Esophagus squamous epithelium (tissue), 5 donors: Measurements from ENCODE around the gene OGFOD2. TPM values are rescaled to one million over a fixed set of nuclear protein-coding genes. Genes with fewer than 3 reads are reported as not detected.

Source experiments
- DNase-seq: peaks from one replicate; lab custom pipeline; 2025; lab: John Stamatoyannopoulos, UW
- H3K27ac ChIP-seq, 4 donors: fragments of 200-600 bp; sonication (generic); one replicate each; pipeline ENCODE4 v1.5.1; 2016 to 2019; ENCODE audit warnings: mild to moderate bottlenecking in 1 of 4
- H3K27me3 ChIP-seq, 4 donors: fragments of 200-600 bp; sonication (generic); 1 replicate in 3 of 4; 2 replicates in 1 of 4; pipeline versions ENCODE4 v1.5.1 to v1.6.0; 2017 to 2021; ENCODE audit warnings: antibody characterized with exemption in 1 of 4
- H3K36me3 ChIP-seq, 3 donors: fragments of 200-600 bp; sonication (generic); one replicate each; pipeline ENCODE4 v1.5.1; 2016 to 2019
- H3K4me1 ChIP-seq, 3 donors: fragments of 200-600 bp; sonication (generic); one replicate each; pipeline ENCODE4 v1.5.1; 2017 to 2019
- H3K4me3 ChIP-seq, 4 donors: fragments of 200-600 bp; sonication (generic); 1 replicate in 3 of 4; 2 replicates in 1 of 4; pipeline ENCODE4 v1.5.1; 2016 to 2019; ENCODE audit warnings: mild to moderate bottlenecking in 2 of 4, moderate library complexity in 1 of 4
- H3K9me3 ChIP-seq, 3 donors: fragments of 200-600 bp; sonication (generic); one replicate each; pipeline ENCODE4 v1.5.1; 2016 to 2019
- CTCF ChIP-seq, 6 experiments: fragments of 450-650 bp in 4 of 6; fragments of 200-600 bp in 2 of 6; sonication (generic) in 2 of 6; IDR thresholded peaks; one replicate each; pipeline ENCODE4 v1.5.1; 2016 to 2019; ENCODE audit warnings: antibody characterized with exemption in 6 of 6, mild to moderate bottlenecking in 4 of 6, moderate library complexity in 4 of 6
- POLR2A ChIP-seq, 4 donors: fragments of 450-650 bp; IDR thresholded peaks; one replicate each; pipeline ENCODE4 v1.6.1; 2017; ENCODE audit warnings: antibody characterized with exemption in 4 of 4, mild to moderate bottlenecking in 4 of 4, moderate library complexity in 3 of 4
- WGBS, 2 donors: methylation state at CpG; one replicate each; pipeline ENCODE4 v1.1.5; 2018; 5-methylcytosine and 5-hydroxymethylcytosine counted together
- intact Hi-C: fragments of 100-400 bp; cut with DNase I; formaldehyde crosslinking; loops from one replicate; pipeline ENCODE4 v1.15.0; 2022
- total RNA-seq, 4 donors: library from RNA; depleted of rRNA; stranded (reverse); fragments of >200 nt; gene quantifications; one replicate each; pipeline ENCODE4 v1.1.0, GENCODE V29; 2016
- donor health status: DM: yes; HTN: yes; CAD: no.

OGFOD2 gene
- total RNA-seq, 4 donors from 2014 or later, result 8.5 to 13.9 (median 11.3) TPM

DNA sequence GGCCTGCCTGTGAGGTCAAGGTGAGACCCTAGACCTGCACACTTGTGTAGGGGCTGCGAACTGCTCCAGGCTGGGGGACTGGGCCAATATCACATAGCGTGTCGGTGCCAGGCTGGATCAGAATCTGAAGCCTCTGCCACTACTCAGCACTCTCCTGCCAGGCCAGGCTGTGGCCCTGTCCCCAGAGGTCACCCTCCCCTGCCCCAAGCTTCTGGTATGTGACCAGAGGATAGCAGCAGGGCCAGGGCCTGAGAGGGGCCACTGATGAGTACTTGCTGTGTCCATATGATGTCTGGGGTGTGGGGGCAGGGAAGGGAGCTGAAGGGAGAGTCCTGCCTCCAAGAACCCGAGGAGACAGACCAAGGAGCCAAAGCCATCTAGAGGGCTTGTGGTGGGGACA, 23.3 kb downstream of the OGFOD2 start:
- no peaks in the 10 kb centered on the region for H3K27me3 ChIP-seq
- no peak for TF ChIP-seq CTCF (IDR thresholded peaks at IDR 0.05)
- no peak for TF ChIP-seq POLR2A (IDR thresholded peaks at IDR 0.05)
- H3K9me3 ChIP-seq, result no peaks in the 10 kb centered on the region
- H3K4me1 ChIP-seq, result peaks cover 0 to 4% (median 0%) of the 10 kb centered on the region in 3 donors
- DNase-seq, result no peak
- WGBS, 2 donors, result 60 to 92% methylated on average over 1 to 3 of the region's 4 CpGs
- intact Hi-C loops, result no loop called here
- no peak overlapping the region for H3K27ac ChIP-seq
- H3K36me3 ChIP-seq, result peaks cover 0 to 58% (median 11%) of the 10 kb centered on the region in 3 donors
- H3K4me3 ChIP-seq, result no peak overlapping the region

- no peak overlapping the region for H3K27ac ChIP-seq
- H3K27me3 ChIP-seq, result no peaks in the 10 kb centered on the region
- no peak for TF ChIP-seq POLR2A (IDR thresholded peaks at IDR 0.05)
- no peak for TF ChIP-seq CTCF (IDR thresholded peaks at IDR 0.05)
- H3K36me3 ChIP-seq, result peaks cover 0 to 65% (median 11%) of the 10 kb centered on the region in 3 donors
- no peak for DNase-seq
- peaks cover 0 to 4% (median 0%) of the 10 kb centered on the region in 3 donors for H3K4me1 ChIP-seq
- no peak overlapping the region for H3K4me3 ChIP-seq
- 63% methylated on average over 1 of the region's 8 CpGs; no CpG with 5 or more reads in 1 of the 2 donors for WGBS, 2 donors
- no peaks in the 10 kb centered on the region for H3K9me3 ChIP-seq
- intact Hi-C loops, result no loop called here
Observed at GRCh38 chr12:122999196-122999946, 24.3 kb downstream of the OGFOD2 start.

DNA sequence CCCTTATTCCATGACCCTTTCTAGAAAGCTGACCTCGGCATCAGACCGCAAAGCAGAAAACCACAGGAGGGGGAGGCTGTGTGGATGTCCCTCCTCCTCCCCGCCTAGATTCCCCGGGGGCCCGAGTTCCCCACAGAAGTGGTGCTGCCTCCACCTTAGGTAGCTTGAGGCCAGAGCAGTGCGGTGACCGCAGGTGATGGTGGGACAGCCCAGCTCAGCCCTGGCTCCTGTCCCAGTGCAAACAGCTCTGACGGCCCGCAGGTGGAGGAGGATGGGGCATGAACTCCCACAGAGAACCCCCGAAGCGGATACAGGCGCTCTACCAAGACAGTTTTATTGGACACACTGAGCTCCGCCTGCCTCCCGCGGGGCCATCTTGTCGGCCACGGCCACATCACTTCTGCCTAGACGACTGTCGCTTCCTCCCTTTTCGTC, 25.0 kb downstream of the OGFOD2 start:
- H3K4me3 ChIP-seq, result no peak overlapping the region
- H3K27me3 ChIP-seq, result no peaks in the 10 kb centered on the region
- DNase-seq, result no peak
- H3K36me3 ChIP-seq, result peaks cover 2 to 65% (median 11%) of the 10 kb centered on the region in 3 donors
- peaks cover 0 to 4% (median 0%) of the 10 kb centered on the region in 3 donors for H3K4me1 ChIP-seq
- TF ChIP-seq POLR2A (IDR thresholded peaks at IDR 0.05) (no peak), CTCF (IDR thresholded peaks at IDR 0.05) (no peak)
- no peaks in the 10 kb centered on the region for H3K9me3 ChIP-seq
- intact Hi-C loops, result no loop called here
- no peak overlapping the region for H3K27ac ChIP-seq
- WGBS, 2 donors, result 78 to 87% methylated on average over 13 to 14 of the region's 20 CpGs

DNA sequence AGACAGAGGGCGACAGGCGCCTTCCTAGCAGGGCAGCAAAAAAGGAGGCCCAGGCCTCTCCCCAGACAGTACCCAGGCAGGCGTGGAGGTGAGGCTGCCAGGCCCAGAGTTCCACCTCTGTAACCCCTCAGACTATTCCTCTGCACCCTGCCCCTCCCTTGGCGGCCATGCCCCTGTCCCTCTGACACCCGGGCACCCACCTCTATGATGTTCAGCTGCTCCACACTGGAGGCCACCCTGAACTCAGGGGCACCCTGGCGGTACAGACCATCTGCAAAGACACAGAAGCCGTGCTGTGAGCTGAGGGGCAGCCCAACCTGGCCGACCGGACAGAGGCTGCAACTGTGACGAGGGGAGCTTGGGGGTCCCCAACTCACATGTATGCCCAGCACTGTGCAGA, 25.5 kb downstream of the OGFOD2 start:
- Histone ChIP-seq H3K4me1 (peaks cover 0 to 4% (median 0%) of the 10 kb centered on the region in 3 donors), H3K27ac (no peak overlapping the region), H3K27me3 (no peaks in the 10 kb centered on the region), H3K4me3 (no peak overlapping the region), H3K36me3 (peaks cover 6 to 64% (median 11%) of the 10 kb centered on the region in 3 donors), H3K9me3 (no peaks in the 10 kb centered on the region)
- DNase-seq, result no peak
- 40% methylated on average over 1 of the region's 10 CpGs; no CpG with 5 or more reads in 1 of the 2 donors for WGBS, 2 donors
- TF ChIP-seq POLR2A (IDR thresholded peaks at IDR 0.05) (no peak), CTCF (IDR thresholded peaks at IDR 0.05) (no peak)
- intact Hi-C loops, result no loop called here

DNA sequence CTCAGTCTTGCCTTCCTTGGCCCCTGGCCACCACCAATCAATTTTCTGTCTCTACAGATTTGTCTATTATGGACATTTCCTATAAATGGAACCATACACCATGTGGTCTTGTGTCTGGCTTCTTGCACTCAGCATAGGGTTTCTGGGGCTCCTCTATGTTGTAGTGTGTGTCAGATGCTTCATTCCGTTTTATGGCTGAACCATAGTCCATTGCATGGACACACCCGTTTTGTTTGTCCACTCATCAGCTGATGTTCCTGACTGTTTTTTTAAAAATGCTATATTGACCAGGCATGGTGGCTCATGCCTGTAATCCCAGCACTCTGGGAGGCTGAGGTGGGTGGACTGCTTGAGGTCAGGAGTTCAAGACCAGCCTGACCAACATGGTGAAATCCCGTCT, 26.4 kb downstream of the OGFOD2 start:
- intact Hi-C loops, result no loop called here
- TF ChIP-seq CTCF (IDR thresholded peaks at IDR 0.05), result no peak
- TF ChIP-seq POLR2A (IDR thresholded peaks at IDR 0.05), result no peak

More for the DNA sequence above, 26.4 kb downstream of the OGFOD2 start:
- no peaks in the 10 kb centered on the region for H3K27me3 ChIP-seq
- 88 to 90% methylated on average over 3 of the region's 3 CpGs for WGBS, 2 donors
- H3K4me1 ChIP-seq, result no peaks in the 10 kb centered on the region
- no peak overlapping the region for H3K4me3 ChIP-seq
- no peak overlapping the region for H3K27ac ChIP-seq
- no peak for DNase-seq
- no peaks in the 10 kb centered on the region for H3K9me3 ChIP-seq
- H3K36me3 ChIP-seq, result peaks cover 6 to 61% (median 11%) of the 10 kb centered on the region in 3 donors
